Kidney (tissue), 14 donors: Measurements from ENCODE around the gene FKBP9. TPM values are rescaled to one million over a fixed set of nuclear protein-coding genes. Genes with fewer than 3 reads are reported as not detected.
"Not testable (repeated sequence)": the region's sequence is repeated elsewhere in the genome, so short reads cannot be mapped to it uniquely, and the experiment has no call there.

Source experiments
- DNase-seq, 5 donors: peaks; one replicate each; pipeline ENCODE4 v3.0.0-alpha.2; 2013 to 2020
- FAIRE-seq: peaks from 2 replicates; lab custom pipeline; 2012; peaks lifted over from hg19 to GRCh38; lab: Jason Lieb, UNC
- H3K27ac ChIP-seq, 2 donors: one replicate each; pipeline ENCODE4 v1.7.0; 2013; ENCODE audit warnings: low read depth in 2 of 2, low read length in 2 of 2, inconsistent platforms in 1 of 2
- H3K27me3 ChIP-seq: one replicate; pipeline ENCODE4 v1.7.1; 2013; ENCODE audit warnings: low read length, inconsistent platforms; ENCODE audit not compliant: control insufficient read depth, insufficient read depth
- H3K36me3 ChIP-seq, 3 donors: one replicate each; pipeline versions ENCODE4 v1.7.0 to v1.7.1; 2013; ENCODE audit warnings: low read length in 3 of 3, control low read depth in 1 of 3, inconsistent platforms in 1 of 3; ENCODE audit not compliant: insufficient read depth in 3 of 3, control insufficient read depth in 2 of 3
- H3K4me1 ChIP-seq, 3 donors: one replicate each; pipeline versions ENCODE4 v1.7.0 to v1.7.1; 2013; ENCODE audit warnings: low read length in 3 of 3, inconsistent platforms in 1 of 3, low read depth in 1 of 3; ENCODE audit not compliant: control insufficient read depth in 2 of 3, insufficient read depth in 2 of 3
- H3K4me3 ChIP-seq, 3 donors: one replicate each; pipeline versions ENCODE4 v1.7.0 to v1.8.1; 2013; ENCODE audit warnings: low read length in 3 of 3, control low read depth in 1 of 3, inconsistent platforms in 1 of 3
- H3K9ac ChIP-seq, 3 donors: one replicate each; pipeline versions ENCODE4 v1.7.0 to v1.7.1; 2013; ENCODE audit warnings: low read length in 3 of 3, control low read depth in 1 of 3, inconsistent platforms in 1 of 3
- H3K9me3 ChIP-seq, 3 donors: one replicate each; pipeline versions ENCODE4 v1.7.0 to v1.7.1; 2013; ENCODE audit warnings: low read length in 3 of 3, control low read depth in 1 of 3, inconsistent platforms in 1 of 3; ENCODE audit not compliant: control insufficient read depth in 2 of 3, insufficient read depth in 1 of 3
- CTCF ChIP-seq: IDR thresholded peaks from 3 replicates; pipeline ENCODE4 v1.5.1; 2012; ENCODE audit warnings: mild to moderate bottlenecking, moderate library complexity, borderline replicate concordance; ENCODE audit not compliant: insufficient read depth; ENCODE audit errors: extremely low read depth
- intact Hi-C: fragments of 100-400 bp; cut with DNase I; formaldehyde crosslinking; loops from one replicate; pipeline ENCODE4 v1.11.1; 2022
- polyA plus RNA-seq: library from polyadenylated mRNA; stranded (reverse); fragments of 350-450 nt; fragmentation: Illumina TruSeq; extraction: RNeasy Lipid Tissue Mini Kit (QIAGEN cat#74804); gene quantifications from one replicate; pipeline ENCODE4 v1.2.3, GENCODE V29; 2014; ENCODE audit warnings: low read depth, low replicate concordance; ENCODE audit not compliant: insufficient read depth
- total RNA-seq: library from RNA; stranded (reverse); fragmentation: NEBNext Ultra II Directional; extraction: Animal tissue kit (Norgen Biotek cat#: 25700); gene quantifications from one replicate; pipeline ENCODE4 v1.2.1, GENCODE V29; 2021
- donor health status: control.
- donor health status: control.
- donor health status: control.
- donor health status: control.
- donor health status: control.
- donor health status: DM: yes; HTN: yes; CAD: no.
- donor health status: Normal renal cell carcinoma (clear cell type).

FKBP9 gene
- total and polyA plus RNA-seq, 2 donors from 2014 or later: 55.1 to 109 TPM

- FAIRE-seq (no peak), DNase-seq (no peak)
- no peak overlapping the region for H3K9ac ChIP-seq
- H3K27ac ChIP-seq: no peak overlapping the region
- intact Hi-C loops: no loop called here
- no peak for TF ChIP-seq CTCF
- no peak overlapping the region for H3K4me3 ChIP-seq
- H3K4me1 ChIP-seq: peaks cover 0 to 3% (median under 1%) of the 10 kb centered on the region in 3 donors
- peaks cover 0 to 9% (median 7%) of the 10 kb centered on the region in 3 donors for H3K9me3 ChIP-seq
- no peaks in the 10 kb centered on the region for H3K36me3 ChIP-seq
- no peaks in the 10 kb centered on the region for H3K27me3 ChIP-seq
Observed at GRCh38 chr7:32948202-32948601, 9.0 kb upstream of the FKBP9 start.

- Histone ChIP-seq H3K4me3 (no peak overlapping the region), H3K9me3 (peaks cover 0 to 7% (median 5%) of the 10 kb centered on the region in 3 donors), H3K36me3 (no peaks in the 10 kb centered on the region), H3K9ac (no peak overlapping the region), H3K27ac (no peak overlapping the region), H3K4me1 (no peaks in the 10 kb centered on the region), H3K27me3 (no peaks in the 10 kb centered on the region)
- TF ChIP-seq CTCF: no peak
- intact Hi-C loops: no loop called here
- no peak for DNase-seq
- no peak for FAIRE-seq
Observed at GRCh38 chr7:32952876-32953275, 4.4 kb upstream of the FKBP9 start.

- DNase-seq (peak in 2 of 5 donors; percentile 9 to 26), FAIRE-seq (no peak)
- no peak for TF ChIP-seq CTCF
- intact Hi-C loops: no loop called here
- Histone ChIP-seq H3K4me1 (peaks cover 0 to 6% (median 0%) of the 10 kb centered on the region in 3 donors), H3K9me3 (no peaks in the 10 kb centered on the region), H3K4me3 (peak overlapping the region; percentile 62 to 85 (median 66)), H3K27me3 (no peaks in the 10 kb centered on the region), H3K27ac (peak overlapping the region; percentile 74 to 78), H3K9ac (peak overlapping the region; percentile 43 to 79 (median 58)), H3K36me3 (no peaks in the 10 kb centered on the region)
Observed at GRCh38 chr7:32958046-32959025, 1.1 kb downstream of the FKBP9 start.

GRCh38 chr7:32963880-32964301 lies 6.7 kb downstream of the FKBP9 start:
- peak in 3 of 5 donors; percentile 13 to 36 (median 25) for DNase-seq
- H3K36me3 ChIP-seq, H3K27me3 ChIP-seq, H3K4me3 ChIP-seq, H3K9ac ChIP-seq, H3K27ac ChIP-seq, FAIRE-seq, H3K9me3 ChIP-seq, H3K4me1 ChIP-seq, intact Hi-C loops: not testable (repeated sequence)

- H3K4me1 ChIP-seq, H3K4me3 ChIP-seq, H3K27ac ChIP-seq, H3K27me3 ChIP-seq, H3K9me3 ChIP-seq, intact Hi-C loops, FAIRE-seq, H3K9ac ChIP-seq, H3K36me3 ChIP-seq: not testable (repeated sequence)
- peak in 3 of 5 donors; percentile 27 to 62 (median 57) for DNase-seq
Observed at GRCh38 chr7:32964461-32965159, 7.4 kb downstream of the FKBP9 start.
